ENCODE results near the gene WBP1L.

Gene WBP1L

DNA sequence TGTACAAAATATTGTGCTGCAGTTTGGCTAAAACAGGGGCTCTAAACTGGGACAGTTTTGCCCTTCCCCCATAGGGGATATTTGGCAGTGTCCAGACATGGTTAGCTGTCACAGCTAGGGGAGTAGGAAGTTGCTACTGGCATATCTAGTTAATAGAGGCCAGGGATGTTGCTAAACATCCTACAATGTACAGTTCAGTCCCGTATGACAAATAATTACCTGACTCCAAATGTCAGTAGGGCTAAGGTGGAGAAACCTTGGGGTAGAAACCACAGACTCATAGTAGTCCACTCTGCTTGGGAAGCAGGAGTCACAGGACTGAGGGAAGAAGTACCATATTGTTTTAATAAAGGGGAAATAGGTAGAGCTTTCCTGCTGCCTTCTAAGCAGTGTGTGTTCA lies 39.8 kb downstream of the WBP1L start:
- DNase-seq (ENCODE audit: insufficient read length, low spot score) (no peak), FAIRE-seq (no peak)
- no peak for TF ChIP-seq POLR2A (IDR thresholded peaks at IDR 0.05; ENCODE audit: low read depth, low read length)

GRCh38 chr10:102785818-102786217 lies 42.1 kb downstream of the WBP1L start:
- no peak for TF ChIP-seq POLR2A (IDR thresholded peaks at IDR 0.05; ENCODE audit: low read depth, low read length)
- FAIRE-seq (no peak), DNase-seq (ENCODE audit: insufficient read length, low spot score) (no peak)

DNA sequence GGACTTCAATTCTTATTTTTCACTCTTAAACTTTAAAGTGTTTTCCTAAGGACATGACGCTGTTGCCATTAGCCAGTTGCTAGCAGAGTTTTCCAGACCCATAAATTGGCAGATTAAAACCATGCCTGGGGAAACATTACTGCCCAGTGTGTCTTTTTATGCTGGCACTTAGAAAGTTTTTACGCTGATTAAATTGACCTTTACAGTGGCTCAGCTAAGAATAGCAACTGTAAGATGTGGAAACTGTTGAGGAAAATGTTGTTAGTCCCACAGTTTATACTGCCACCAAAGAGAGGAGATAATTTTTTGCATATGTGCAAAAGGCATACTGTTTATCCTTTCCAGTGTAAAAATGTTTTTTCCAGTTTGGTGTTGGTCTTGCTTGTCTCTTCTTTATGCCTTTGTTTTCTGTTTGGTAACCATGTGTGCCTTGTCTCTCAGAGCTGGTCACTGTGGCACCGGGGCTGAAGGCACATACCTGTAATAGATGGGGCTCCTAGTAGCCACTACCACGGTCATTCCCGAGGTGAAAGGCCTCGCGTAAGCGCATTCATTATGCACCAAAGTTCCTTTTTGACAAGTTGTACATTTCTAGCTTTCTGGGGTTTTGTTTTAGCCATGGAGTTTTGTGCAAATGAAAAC lies 48.1 kb downstream of the WBP1L start:
- no peak for DNase-seq (ENCODE audit: insufficient read length, low spot score)
- no peak for TF ChIP-seq POLR2A (IDR thresholded peaks at IDR 0.05; ENCODE audit: low read depth, low read length)
- no peak for FAIRE-seq

GRCh38 chr10:102795453-102796406 lies 52.0 kb downstream of the WBP1L start:
- TF ChIP-seq POLR2A (IDR thresholded peaks at IDR 0.05; ENCODE audit: low read depth, low read length): no peak
- DNase-seq (ENCODE audit: insufficient read length, low spot score) (no peak), FAIRE-seq (no peak)

- TF ChIP-seq POLR2A (IDR thresholded peaks at IDR 0.05; ENCODE audit: low read depth, low read length): no peak
- DNase-seq (ENCODE audit: insufficient read length, low spot score) (no peak), FAIRE-seq (no peak)
Observed at GRCh38 chr10:102796407-102797176, 52.8 kb downstream of the WBP1L start.

DNA sequence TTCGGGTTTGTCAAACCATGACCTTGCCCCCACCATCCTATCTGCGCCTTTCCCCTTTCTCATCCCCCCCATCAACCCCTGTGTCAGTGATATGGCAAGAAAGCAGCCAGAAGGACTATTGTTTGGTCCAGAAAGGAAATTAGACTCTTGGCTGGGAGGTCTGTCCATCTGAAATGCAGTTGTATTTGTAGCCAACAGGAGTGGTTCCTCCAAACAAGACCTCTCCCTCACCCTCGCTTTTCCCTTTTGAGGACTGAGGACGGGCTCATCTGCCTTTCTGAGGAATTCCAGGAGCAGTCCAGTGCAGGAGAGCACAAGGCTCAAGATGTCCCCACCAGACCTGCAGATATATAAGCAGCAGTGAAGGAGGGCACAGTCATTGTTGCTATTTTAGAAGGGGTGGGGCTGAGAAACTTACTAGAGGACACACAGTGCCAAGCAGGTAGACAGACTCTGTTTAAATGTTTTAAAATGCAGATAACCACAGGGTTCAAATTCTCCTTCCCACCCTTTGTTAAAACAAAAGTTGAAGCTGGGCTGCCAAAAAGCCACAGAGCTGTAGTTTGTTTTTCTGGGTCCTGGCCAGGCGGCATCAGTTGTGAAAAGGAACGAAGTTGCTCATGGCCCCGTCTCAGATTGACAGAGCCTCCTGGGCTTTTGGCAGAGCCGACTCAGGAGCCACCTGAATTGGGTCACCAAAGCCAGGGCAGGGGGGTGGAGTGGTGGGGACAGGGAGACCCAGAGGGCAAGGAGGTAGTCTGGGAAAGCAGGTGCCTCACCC lies 56.1 kb downstream of the WBP1L start:
- DNase-seq (ENCODE audit: insufficient read length, low spot score) (no peak), FAIRE-seq (no peak)
- TF ChIP-seq POLR2A (IDR thresholded peaks at IDR 0.05; ENCODE audit: low read depth, low read length): no peak

DNA sequence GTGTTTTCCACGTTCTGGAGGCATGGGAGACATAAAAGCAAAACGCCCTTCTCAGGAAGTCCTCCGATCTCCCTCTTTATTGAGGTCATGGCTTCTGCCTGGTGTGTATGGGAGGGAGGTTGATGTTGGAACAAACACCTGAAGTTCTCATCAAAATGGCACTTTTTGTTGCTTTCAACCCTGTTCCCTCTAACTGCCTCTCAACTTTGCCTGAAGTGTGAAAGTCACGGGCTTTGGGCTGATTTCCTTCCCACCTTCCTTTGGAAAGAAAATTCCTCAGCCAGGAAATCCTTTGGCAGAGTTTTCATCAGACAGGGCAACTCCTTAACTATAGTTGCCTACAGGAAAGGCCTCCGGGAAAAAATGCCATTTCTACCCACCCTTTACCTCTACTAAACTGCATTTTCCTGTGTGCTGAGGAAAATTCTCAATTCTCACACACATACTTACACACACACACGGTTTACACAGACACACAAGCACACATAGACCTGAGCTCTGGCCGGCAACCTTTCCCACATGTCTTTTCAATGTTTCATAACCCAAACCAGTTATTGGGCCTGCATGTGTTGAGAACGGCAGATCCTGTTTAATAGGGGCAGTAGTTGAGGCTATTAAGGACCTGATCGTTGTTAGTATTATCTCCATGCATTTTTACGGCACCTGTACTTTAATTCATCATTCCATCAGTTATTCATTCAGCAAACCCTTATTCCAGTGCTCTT lies 57.0 kb downstream of the WBP1L start:
- no peak for TF ChIP-seq POLR2A (IDR thresholded peaks at IDR 0.05; ENCODE audit: low read depth, low read length)
- no peak for DNase-seq (ENCODE audit: insufficient read length, low spot score)
- FAIRE-seq: no peak

DNA sequence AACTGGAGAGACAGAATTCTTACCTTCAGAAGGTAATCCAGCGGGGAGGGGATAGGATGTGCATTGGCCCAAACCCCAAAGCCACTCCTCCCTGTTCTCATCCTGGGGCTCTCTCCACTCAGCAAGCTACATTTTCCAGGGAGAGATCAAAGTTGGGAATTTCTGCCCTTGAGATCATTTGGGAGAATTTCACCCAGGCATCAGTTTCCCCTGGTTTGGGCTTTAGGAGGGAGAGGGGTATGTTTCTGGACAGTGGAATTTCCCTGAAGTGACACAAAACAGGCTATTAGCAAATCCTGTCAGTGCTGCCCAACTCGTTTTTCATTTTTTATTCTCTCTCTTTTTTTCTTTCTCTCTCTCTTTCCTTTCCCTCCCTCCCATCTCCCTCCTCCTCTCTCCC lies 57.7 kb downstream of the WBP1L start:
- TF ChIP-seq POLR2A (IDR thresholded peaks at IDR 0.05; ENCODE audit: low read depth, low read length): no peak
- DNase-seq (ENCODE audit: insufficient read length, low spot score) (no peak), FAIRE-seq (no peak)

GRCh38 chr10:102801978-102802377 lies 58.2 kb downstream of the WBP1L start:
- no peak for TF ChIP-seq POLR2A (IDR thresholded peaks at IDR 0.05; ENCODE audit: low read depth, low read length)
- FAIRE-seq (no peak), DNase-seq (ENCODE audit: insufficient read length, low spot score) (no peak)

DNA sequence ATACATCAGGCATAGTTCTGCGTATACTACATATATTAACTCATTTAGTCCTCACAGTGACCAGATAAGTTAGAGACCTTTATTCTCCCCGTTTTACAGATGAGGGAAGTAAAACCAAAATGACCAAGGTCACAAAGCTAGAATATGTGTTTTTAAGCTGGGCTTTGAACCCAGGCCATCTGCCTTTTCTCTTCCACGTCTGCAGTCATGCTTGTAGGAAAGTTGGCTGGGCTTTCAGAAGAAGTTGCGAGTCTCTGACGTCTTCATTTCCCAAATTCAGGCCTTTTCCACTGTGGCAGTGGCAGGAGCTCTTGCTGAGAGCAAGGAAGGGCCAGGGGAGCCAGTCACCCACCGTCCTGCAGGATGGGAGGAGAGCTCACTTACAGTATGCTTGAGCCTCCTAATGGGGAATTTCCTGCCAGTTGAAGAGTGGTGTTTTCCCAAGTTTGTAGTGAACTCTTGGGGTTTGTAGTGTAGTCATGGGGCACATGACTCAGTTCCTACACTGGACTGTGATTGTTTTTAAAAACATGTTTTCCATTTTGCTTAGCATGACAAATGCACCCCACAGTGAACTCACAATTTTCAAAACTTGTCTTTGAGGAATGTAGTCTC lies 59.3 kb downstream of the WBP1L start:
- FAIRE-seq (peak; percentile 83), DNase-seq (ENCODE audit: insufficient read length, low spot score) (peak; percentile 80)
- no peak for TF ChIP-seq POLR2A (IDR thresholded peaks at IDR 0.05; ENCODE audit: low read depth, low read length)

DNA sequence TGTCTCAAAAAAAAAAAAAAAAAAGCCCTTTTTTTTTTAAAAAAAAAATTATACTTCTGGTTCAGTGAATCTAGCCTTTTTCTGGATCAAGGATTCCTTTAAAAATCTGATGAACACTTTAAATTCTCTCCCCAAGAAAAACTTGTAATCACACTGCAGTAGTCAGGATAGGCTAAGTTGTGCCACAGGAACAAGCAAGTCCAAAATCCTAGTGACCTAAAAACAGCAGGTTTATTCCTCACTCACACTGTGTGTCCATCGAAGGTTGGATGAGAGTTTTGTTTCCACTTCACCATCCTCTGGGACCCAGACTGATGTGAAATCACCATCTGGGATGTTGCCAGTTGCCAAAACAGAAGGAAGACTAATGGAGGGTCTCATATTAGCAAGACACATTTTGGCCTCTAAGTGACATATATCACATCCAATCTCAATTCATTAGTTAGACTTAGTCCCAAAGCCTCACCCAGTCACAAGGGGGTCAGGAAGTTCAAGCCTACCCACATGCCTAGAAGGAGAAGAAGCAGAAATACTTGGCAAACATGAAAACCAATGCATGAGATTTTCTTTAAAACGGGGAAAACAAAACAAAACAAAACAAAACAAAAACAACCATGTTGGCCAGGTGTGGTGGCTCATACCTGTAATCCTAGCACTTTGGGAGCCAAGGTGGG lies 60.8 kb downstream of the WBP1L start:
- DNase-seq (ENCODE audit: insufficient read length, low spot score) (no peak), FAIRE-seq (no peak)
- TF ChIP-seq POLR2A (IDR thresholded peaks at IDR 0.05; ENCODE audit: low read depth, low read length): no peak

- no peak for DNase-seq (ENCODE audit: insufficient read length, low spot score)
- TF ChIP-seq POLR2A (IDR thresholded peaks at IDR 0.05; ENCODE audit: low read depth, low read length): no peak
- no peak for FAIRE-seq
Observed at GRCh38 chr10:102808380-102808779, 64.6 kb downstream of the WBP1L start.

Measured in H54 (cell line).